HepG2 (cell line): ENCODE results near the gene C3orf18. TPM values are rescaled to one million over a fixed set of nuclear protein-coding genes. Genes with fewer than 3 reads are reported as not detected.

Experiments used
- CREM ChIP-seq, 2 experiments: sonication (generic) in 1 of 2; formaldehyde crosslinking in 1 of 2; IDR thresholded peaks; 2 replicates each; pipeline versions ENCODE4 v1.4.0 to v1.6.1; 2016 to 2020; ENCODE audit warnings: antibody characterized with exemption in 1 of 2, mild to moderate bottlenecking in 1 of 2, missing genetic modification reagents in 1 of 2
- GATAD2A ChIP-seq: IDR thresholded peaks from 2 replicates; pipeline ENCODE4 v1.6.1; 2016
- HDAC1 ChIP-seq: sonication (generic); formaldehyde crosslinking; IDR thresholded peaks from 2 replicates; pipeline ENCODE4 v1.5.1; 2020; ENCODE audit warnings: mild to moderate bottlenecking, missing genetic modification reagents
- RFXAP ChIP-seq: sonication (generic); formaldehyde crosslinking; IDR thresholded peaks from 2 replicates; pipeline ENCODE4 v1.4.0; 2020; ENCODE audit warnings: missing genetic modification reagents, borderline replicate concordance
- SIN3A ChIP-seq: IDR thresholded peaks from 2 replicates; pipeline ENCODE4 v1.6.1; 2011; ENCODE audit warnings: low read depth, mild to moderate bottlenecking, control low read depth, low read length, borderline replicate concordance
- SIX4 ChIP-seq: sonication (generic); formaldehyde crosslinking; IDR thresholded peaks from 2 replicates; pipeline ENCODE4 v1.4.0; 2020; ENCODE audit warnings: missing genetic modification reagents
- TEAD3 ChIP-seq: optimal IDR thresholded peaks from 2 replicates; pipeline ENCODE3; 2016; ENCODE audit warnings: borderline replicate concordance
- ZNF253 ChIP-seq: sonication (generic); formaldehyde crosslinking; IDR thresholded peaks from 2 replicates; pipeline ENCODE4 v1.8.0; 2022; ENCODE audit warnings: mild to moderate bottlenecking, missing genetic modification reagents, borderline replicate concordance
- ZNF552 ChIP-seq: sonication (generic); formaldehyde crosslinking; IDR thresholded peaks from 2 replicates; pipeline ENCODE4 v1.9.0; 2022; ENCODE audit warnings: missing genetic modification reagents, mild to moderate bottlenecking, borderline replicate concordance
- ZNF724P ChIP-seq: sonication (generic); formaldehyde crosslinking; IDR thresholded peaks from 2 replicates; pipeline ENCODE4 v1.8.0; 2022; ENCODE audit warnings: missing genetic modification reagents, borderline replicate concordance
- ZNF788 ChIP-seq: sonication (generic); formaldehyde crosslinking; IDR thresholded peaks from 2 replicates; pipeline ENCODE4 v1.5.0; 2020; ENCODE audit warnings: mild to moderate bottlenecking, missing genetic modification reagents, borderline replicate concordance
- polyA plus RNA-seq, 8 experiments: library from polyadenylated mRNA; depleted of rRNA in 3 of 8; stranded (reverse) in 7 of 8; unstranded in 1 of 8; fragments of >200 nt; fragmentation: Illumina TruSeq in 4 of 8; extraction: Trizol in 4 of 8; gene quantifications; 2 replicates each; pipeline versions ENCODE4 v1.2.1 to v1.2.3, GENCODE V29; 2011 to 2016; ENCODE audit warnings: low read depth in 4 of 8, missing spikeins in 1 of 8, mixed read lengths in 1 of 8; ENCODE audit not compliant: insufficient read depth in 1 of 8
- total RNA-seq, 5 experiments: library from RNA; depleted of rRNA; stranded (reverse); fragments of >200 nt; fragmentation: Illumina TruSeq; extraction: Trizol; gene quantifications; 2 replicates each; pipeline ENCODE4 v1.2.3, GENCODE V29; 2016; ENCODE audit warnings: low read depth in 1 of 5
- TF ChIP-seq, protein P1 (sequence below): sonication (generic); formaldehyde crosslinking; IDR thresholded peaks from 2 replicates; pipeline ENCODE4 v1.9.0; 2021; ENCODE audit warnings: missing genetic modification reagents, mild to moderate bottlenecking, borderline replicate concordance
- TF ChIP-seq, protein P2 (sequence below): fragments of 450-650 bp; IDR thresholded peaks from 2 replicates; pipeline ENCODE4 v1.6.1; 2017; ENCODE audit warnings: mild to moderate bottlenecking
- TF ChIP-seq, protein P3 (sequence below): sonication (generic); formaldehyde crosslinking; IDR thresholded peaks from 2 replicates; pipeline ENCODE4 v1.4.0; 2020; ENCODE audit warnings: missing genetic modification reagents
- TF ChIP-seq, protein P4 (sequence below): IDR thresholded peaks from 2 replicates; pipeline ENCODE4 v1.6.1; 2016; ENCODE audit warnings: low read depth
- TF ChIP-seq, protein P5 (sequence below): sonication (generic); formaldehyde crosslinking; IDR thresholded peaks from 2 replicates; pipeline ENCODE4 v1.4.0; 2020; ENCODE audit warnings: missing genetic modification reagents
- TF ChIP-seq, protein P6 (sequence below): sonication (generic); formaldehyde crosslinking; IDR thresholded peaks from 2 replicates; pipeline ENCODE4 v1.5.0; 2020; ENCODE audit warnings: missing genetic modification reagents

The C3orf18 gene
- total and polyA plus RNA-seq, 2 of the 13 experiments (the other 11 are each of a cell fraction or from before 2014, with no cell fraction given) = 1.6 to 4.8 TPM

DNA sequence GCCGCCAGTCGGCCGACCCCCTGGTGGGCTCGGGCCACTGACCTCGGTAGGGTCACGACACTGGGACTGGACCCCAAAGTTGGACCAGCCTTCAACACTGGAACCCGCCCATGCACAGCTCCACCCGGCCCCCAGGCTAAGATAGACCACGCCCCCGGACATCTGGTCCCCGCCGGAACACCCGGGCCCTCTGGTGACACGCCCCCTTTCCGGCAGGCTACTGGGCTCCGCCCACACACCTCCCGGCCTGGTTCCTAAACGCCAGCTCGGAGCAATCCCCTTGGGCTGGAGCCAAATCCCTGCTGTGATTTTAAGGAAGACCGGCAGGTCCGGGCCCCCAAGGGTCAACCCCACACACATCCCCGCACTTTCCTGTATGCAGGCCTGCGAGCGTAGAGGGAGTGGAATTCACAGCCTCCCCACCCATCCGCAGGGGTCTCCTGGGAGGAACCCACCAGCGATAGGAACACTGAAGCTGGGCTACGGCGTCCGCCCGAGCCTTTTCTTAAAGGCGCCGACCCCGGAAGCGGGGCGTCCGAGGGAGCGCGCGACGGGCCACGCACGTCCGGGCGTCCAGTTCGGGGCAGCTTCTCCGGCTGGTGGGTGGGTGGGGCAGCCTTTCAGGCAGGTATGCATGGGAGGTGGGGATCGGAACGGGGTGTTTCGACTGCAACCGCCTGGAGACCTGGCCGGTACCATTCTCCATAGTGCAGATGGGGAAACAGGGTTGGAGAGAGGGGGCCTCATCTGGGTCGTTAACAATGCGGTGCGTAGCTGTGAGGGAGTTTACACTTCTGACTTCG is 1.6 kb upstream of the C3orf18 start, which contains the start of gene HEMK1 (continued):
- TF ChIP-seq SIX4 (CRISPR knock-in tag) = peak; percentile 27; the same call in 1 of the 2 replicates
- TF ChIP-seq SIN3A = no peak
- TF ChIP-seq, protein P1, sequence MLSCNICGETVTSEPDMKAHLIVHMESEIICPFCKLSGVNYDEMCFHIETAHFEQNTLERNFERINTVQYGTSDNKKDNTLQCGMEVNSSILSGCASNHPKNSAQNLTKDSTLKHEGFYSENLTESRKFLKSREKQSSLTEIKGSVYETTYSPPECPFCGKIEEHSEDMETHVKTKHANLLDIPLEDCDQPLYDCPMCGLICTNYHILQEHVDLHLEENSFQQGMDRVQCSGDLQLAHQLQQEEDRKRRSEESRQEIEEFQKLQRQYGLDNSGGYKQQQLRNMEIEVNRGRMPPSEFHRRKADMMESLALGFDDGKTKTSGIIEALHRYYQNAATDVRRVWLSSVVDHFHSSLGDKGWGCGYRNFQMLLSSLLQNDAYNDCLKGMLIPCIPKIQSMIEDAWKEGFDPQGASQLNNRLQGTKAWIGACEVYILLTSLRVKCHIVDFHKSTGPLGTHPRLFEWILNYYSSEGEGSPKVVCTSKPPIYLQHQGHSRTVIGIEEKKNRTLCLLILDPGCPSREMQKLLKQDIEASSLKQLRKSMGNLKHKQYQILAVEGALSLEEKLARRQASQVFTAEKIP = no peak
- no peak for TF ChIP-seq ZNF253 (CRISPR knock-in tag)
- peak; percentile 66; the same call in 1 of the 2 replicates for TF ChIP-seq ZNF788 (CRISPR knock-in tag)
- TF ChIP-seq, protein P2, sequence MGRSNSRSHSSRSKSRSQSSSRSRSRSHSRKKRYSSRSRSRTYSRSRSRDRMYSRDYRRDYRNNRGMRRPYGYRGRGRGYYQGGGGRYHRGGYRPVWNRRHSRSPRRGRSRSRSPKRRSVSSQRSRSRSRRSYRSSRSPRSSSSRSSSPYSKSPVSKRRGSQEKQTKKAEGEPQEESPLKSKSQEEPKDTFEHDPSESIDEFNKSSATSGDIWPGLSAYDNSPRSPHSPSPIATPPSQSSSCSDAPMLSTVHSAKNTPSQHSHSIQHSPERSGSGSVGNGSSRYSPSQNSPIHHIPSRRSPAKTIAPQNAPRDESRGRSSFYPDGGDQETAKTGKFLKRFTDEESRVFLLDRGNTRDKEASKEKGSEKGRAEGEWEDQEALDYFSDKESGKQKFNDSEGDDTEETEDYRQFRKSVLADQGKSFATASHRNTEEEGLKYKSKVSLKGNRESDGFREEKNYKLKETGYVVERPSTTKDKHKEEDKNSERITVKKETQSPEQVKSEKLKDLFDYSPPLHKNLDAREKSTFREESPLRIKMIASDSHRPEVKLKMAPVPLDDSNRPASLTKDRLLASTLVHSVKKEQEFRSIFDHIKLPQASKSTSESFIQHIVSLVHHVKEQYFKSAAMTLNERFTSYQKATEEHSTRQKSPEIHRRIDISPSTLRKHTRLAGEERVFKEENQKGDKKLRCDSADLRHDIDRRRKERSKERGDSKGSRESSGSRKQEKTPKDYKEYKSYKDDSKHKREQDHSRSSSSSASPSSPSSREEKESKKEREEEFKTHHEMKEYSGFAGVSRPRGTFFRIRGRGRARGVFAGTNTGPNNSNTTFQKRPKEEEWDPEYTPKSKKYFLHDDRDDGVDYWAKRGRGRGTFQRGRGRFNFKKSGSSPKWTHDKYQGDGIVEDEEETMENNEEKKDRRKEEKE = no peak
- TF ChIP-seq, protein P3, sequence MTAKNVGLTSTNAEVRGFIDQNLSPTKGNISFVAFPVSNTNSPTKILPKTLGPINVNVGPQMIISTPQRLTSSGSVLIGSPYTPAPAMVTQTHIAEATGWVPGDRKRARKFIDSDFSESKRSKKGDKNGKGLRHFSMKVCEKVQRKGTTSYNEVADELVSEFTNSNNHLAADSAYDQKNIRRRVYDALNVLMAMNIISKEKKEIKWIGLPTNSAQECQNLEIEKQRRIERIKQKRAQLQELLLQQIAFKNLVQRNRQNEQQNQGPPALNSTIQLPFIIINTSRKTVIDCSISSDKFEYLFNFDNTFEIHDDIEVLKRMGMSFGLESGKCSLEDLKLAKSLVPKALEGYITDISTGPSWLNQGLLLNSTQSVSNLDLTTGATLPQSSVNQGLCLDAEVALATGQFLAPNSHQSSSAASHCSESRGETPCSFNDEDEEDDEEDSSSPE (CRISPR knock-in tag) = peak; percentile 55; the same call in 1 of the 2 replicates
- TF ChIP-seq CREM (IDR thresholded peaks at IDR 0.05) = peak; percentile 87
- TF ChIP-seq CREM (CRISPR knock-in tag; IDR thresholded peaks at IDR 0.05) = no peak
- no peak for TF ChIP-seq RFXAP
- TF ChIP-seq, protein P4, sequence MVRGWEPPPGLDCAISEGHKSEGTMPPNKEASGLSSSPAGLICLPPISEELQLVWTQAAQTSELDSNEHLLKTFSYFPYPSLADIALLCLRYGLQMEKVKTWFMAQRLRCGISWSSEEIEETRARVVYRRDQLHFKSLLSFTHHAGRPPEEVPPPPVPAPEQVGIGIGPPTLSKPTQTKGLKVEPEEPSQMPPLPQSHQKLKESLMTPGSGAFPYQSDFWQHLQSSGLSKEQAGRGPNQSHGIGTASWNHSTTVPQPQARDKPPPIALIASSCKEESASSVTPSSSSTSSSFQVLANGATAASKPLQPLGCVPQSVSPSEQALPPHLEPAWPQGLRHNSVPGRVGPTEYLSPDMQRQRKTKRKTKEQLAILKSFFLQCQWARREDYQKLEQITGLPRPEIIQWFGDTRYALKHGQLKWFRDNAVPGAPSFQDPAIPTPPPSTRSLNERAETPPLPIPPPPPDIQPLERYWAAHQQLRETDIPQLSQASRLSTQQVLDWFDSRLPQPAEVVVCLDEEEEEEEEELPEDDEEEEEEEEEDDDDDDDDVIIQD = peak; percentile 43; the same call in 1 of the 2 replicates
- TF ChIP-seq, protein P5, sequence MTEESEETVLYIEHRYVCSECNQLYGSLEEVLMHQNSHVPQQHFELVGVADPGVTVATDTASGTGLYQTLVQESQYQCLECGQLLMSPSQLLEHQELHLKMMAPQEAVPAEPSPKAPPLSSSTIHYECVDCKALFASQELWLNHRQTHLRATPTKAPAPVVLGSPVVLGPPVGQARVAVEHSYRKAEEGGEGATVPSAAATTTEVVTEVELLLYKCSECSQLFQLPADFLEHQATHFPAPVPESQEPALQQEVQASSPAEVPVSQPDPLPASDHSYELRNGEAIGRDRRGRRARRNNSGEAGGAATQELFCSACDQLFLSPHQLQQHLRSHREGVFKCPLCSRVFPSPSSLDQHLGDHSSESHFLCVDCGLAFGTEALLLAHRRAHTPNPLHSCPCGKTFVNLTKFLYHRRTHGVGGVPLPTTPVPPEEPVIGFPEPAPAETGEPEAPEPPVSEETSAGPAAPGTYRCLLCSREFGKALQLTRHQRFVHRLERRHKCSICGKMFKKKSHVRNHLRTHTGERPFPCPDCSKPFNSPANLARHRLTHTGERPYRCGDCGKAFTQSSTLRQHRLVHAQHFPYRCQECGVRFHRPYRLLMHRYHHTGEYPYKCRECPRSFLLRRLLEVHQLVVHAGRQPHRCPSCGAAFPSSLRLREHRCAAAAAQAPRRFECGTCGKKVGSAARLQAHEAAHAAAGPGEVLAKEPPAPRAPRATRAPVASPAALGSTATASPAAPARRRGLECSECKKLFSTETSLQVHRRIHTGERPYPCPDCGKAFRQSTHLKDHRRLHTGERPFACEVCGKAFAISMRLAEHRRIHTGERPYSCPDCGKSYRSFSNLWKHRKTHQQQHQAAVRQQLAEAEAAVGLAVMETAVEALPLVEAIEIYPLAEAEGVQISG (CRISPR knock-in tag) = peak; percentile 93
- peak; percentile 34 for TF ChIP-seq TEAD3
- peak; percentile 81 for TF ChIP-seq GATAD2A
- TF ChIP-seq, protein P6, sequence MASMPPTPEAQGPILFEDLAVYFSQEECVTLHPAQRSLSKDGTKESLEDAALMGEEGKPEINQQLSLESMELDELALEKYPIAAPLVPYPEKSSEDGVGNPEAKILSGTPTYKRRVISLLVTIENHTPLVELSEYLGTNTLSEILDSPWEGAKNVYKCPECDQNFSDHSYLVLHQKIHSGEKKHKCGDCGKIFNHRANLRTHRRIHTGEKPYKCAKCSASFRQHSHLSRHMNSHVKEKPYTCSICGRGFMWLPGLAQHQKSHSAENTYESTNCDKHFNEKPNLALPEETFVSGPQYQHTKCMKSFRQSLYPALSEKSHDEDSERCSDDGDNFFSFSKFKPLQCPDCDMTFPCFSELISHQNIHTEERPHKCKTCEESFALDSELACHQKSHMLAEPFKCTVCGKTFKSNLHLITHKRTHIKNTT (CRISPR knock-in tag) = no peak
- TF ChIP-seq HDAC1 (CRISPR knock-in tag) = peak; percentile 96
- TF ChIP-seq ZNF724P = no peak
- peak; percentile 85; the same call in 1 of the 2 replicates for TF ChIP-seq ZNF552 (CRISPR knock-in tag)
